SKM-1 treated with dmso at 0.1 percent for 144 hours (cell line): ENCODE results near the gene ZFTA.

Source experiments
- DNase-seq: peaks from one replicate; lab custom pipeline; 2025; ENCODE audit not compliant: unreplicated experiment; lab: John Stamatoyannopoulos, UW

Gene ZFTA

GRCh38 chr11:63756919-63757761, 11.4 kb downstream of the ZFTA start:
- no peak for DNase-seq

- no peak for DNase-seq
Measured at GRCh38 chr11:63749624-63750023, 19.0 kb downstream of the ZFTA start.

GRCh38 chr11:63747011-63747410, 21.6 kb downstream of the ZFTA start:
- DNase-seq = no peak

GRCh38 chr11:63745304-63746170, 23.0 kb downstream of the ZFTA start:
- no peak for DNase-seq

GRCh38 chr11:63738720-63739360, 29.7 kb downstream of the ZFTA start:
- peak; percentile 27 for DNase-seq

- no peak for DNase-seq
Measured at GRCh38 chr11:63737718-63738117, 30.9 kb downstream of the ZFTA start.

GRCh38 chr11:63736864-63737263, 31.7 kb downstream of the ZFTA start:
- no peak for DNase-seq

- no peak for DNase-seq
Measured at GRCh38 chr11:63729326-63729725, 39.2 kb downstream of the ZFTA start.

GRCh38 chr11:63720611-63721010, 48.0 kb downstream of the ZFTA start:
- DNase-seq = no peak

- no peak for DNase-seq
Measured at GRCh38 chr11:63719987-63720386, 48.6 kb downstream of the ZFTA start.

- no peak for DNase-seq
Measured at GRCh38 chr11:63719001-63719400, 49.6 kb downstream of the ZFTA start.
